HCT116 (cell line): ENCODE measurements around the gene SLC5A4. TPM values are rescaled to one million over a fixed set of nuclear protein-coding genes. Genes with fewer than 3 reads are reported as not detected.

Experiments used
- ATAC-seq: fragments of 200-7000 bp; cut with Tn5 transposase; 2 replicates; pipeline ENCODE4 v1.9.1; 2020; ENCODE audit warnings: mild to moderate bottlenecking, moderate library complexity
- BruUV-seq: library from RNA; stranded (reverse); fragments of 400-500 nt; replicated peaks from 2 replicates; lab custom pipeline; 2021; lab: Mats Ljungman, UMichigan
- CTCF ChIA-PET: fragments of 300-600 bp; sonication (Branson Sonifier 250); formaldehyde crosslinking; loops from one replicate; lab custom pipeline; 2021; ENCODE audit warnings: antibody characterized with exemption; lab: Charles Lee
- POLR2A ChIA-PET: fragments of 300-600, 350-600 bp; sonication (Branson Sonifier 250); formaldehyde crosslinking; loops from one replicate; lab custom pipeline; 2021; ENCODE audit warnings: antibody characterized with exemption; lab: Charles Lee
- RAD21 ChIA-PET, 2 experiments: fragments of 300-600 bp; sonication (Branson Sonifier 250); formaldehyde crosslinking; loops; one replicate each; lab custom pipeline; 2023; ENCODE audit warnings: low total read pairs in 2 of 2; ENCODE audit not compliant: uncharacterized antibody in 2 of 2, unreplicated experiment in 2 of 2, low non-redundant PET in 1 of 2; lab: Charles Lee
- DNase-seq: peaks from one replicate; pipeline ENCODE4 v3.0.0-alpha.2; 2010; ENCODE audit warnings: low read depth, low spot score
- H2AFZ ChIP-seq: fragments of 200-600 bp; shearing (Covaris generic), sonication (generic); 2 replicates; pipeline ENCODE4 v1.6.1; 2017; ENCODE audit warnings: low read depth, mixed run types, mixed read lengths, antibody characterized with exemption, low read length; ENCODE audit not compliant: poor library complexity, severe bottlenecking
- H3K27ac ChIP-seq: 2 replicates; pipeline ENCODE4 v1.5.1; 2012; ENCODE audit warnings: low read depth, low read length
- H3K27me3 ChIP-seq: fragments of 200-600 bp; sonication (generic); 2 replicates; pipeline ENCODE4 v1.6.1; 2016; ENCODE audit warnings: mixed run types, low read length, mixed read lengths; ENCODE audit not compliant: insufficient read depth
- H3K36me3 ChIP-seq, 2 experiments: fragments of 200-500 bp in 1 of 2; fragments of 200-600 bp in 1 of 2; sonication (Bioruptor generic) in 1 of 2; sonication (generic) in 1 of 2; 2 replicates each; pipeline versions ENCODE4 v1.5.1 to v1.6.1; 2014 to 2016; ENCODE audit warnings: low read length in 2 of 2, inconsistent platforms in 1 of 2, mixed read lengths in 1 of 2, mixed run types in 1 of 2; ENCODE audit not compliant: insufficient read depth in 2 of 2, control insufficient read depth in 1 of 2
- H3K4me1 ChIP-seq, 2 experiments: fragments of 200-600 bp in 1 of 2; sonication (generic) in 1 of 2; 2 replicates each; pipeline versions ENCODE4 v1.5.1 to v1.6.1; 2012 to 2017; ENCODE audit warnings: low read length in 2 of 2, inconsistent platforms in 1 of 2, mild to moderate bottlenecking in 1 of 2, mixed read lengths in 1 of 2, mixed run types in 1 of 2, moderate library complexity in 1 of 2; ENCODE audit not compliant: insufficient read depth in 2 of 2, control insufficient read depth in 1 of 2
- H3K4me2 ChIP-seq: fragments of 200-600 bp; sonication (generic); 2 replicates; pipeline ENCODE4 v1.6.1; 2017; ENCODE audit warnings: mixed run types, low read length, mixed read lengths
- H3K4me3 ChIP-seq, 2 experiments: fragments of 200-600 bp in 1 of 2; sonication (generic) in 1 of 2; replicated peaks in 1 of 2; 2 replicates each; pipeline ENCODE4 v1.5.1; 2011 to 2016; ENCODE audit warnings: low read length in 2 of 2, control low read depth in 1 of 2, low read depth in 1 of 2, mild to moderate bottlenecking in 1 of 2, mixed read lengths in 1 of 2, mixed run types in 1 of 2
- H3K79me2 ChIP-seq: fragments of 200-600 bp; sonication (generic); 2 replicates; pipeline ENCODE4 v1.6.1; 2017; ENCODE audit warnings: mild to moderate bottlenecking, mixed run types, low read length, moderate library complexity, mixed read lengths; ENCODE audit not compliant: insufficient read depth
- H3K9ac ChIP-seq: fragments of 200-600 bp; sonication (generic); 2 replicates; pipeline ENCODE4 v1.6.1; 2016; ENCODE audit warnings: low read length, mixed read lengths
- H3K9me2 ChIP-seq: fragments of 200-600 bp; sonication (generic), shearing (Covaris generic); 2 replicates; pipeline ENCODE4 v1.6.1; 2017; ENCODE audit warnings: mixed run types, mild to moderate bottlenecking, moderate library complexity; ENCODE audit not compliant: insufficient read depth
- H3K9me3 ChIP-seq, 2 experiments: fragments of 200-500 bp in 1 of 2; fragments of 200-600 bp in 1 of 2; sonication (Bioruptor generic) in 1 of 2; sonication (generic) in 1 of 2; 2 replicates each; pipeline ENCODE4 v1.6.1; 2014 to 2017; ENCODE audit warnings: low read length in 2 of 2, mixed read lengths in 2 of 2, inconsistent platforms in 1 of 2, low read depth in 1 of 2, mild to moderate bottlenecking in 1 of 2, mixed run types in 1 of 2, moderate library complexity in 1 of 2; ENCODE audit not compliant: control insufficient read depth in 1 of 2, insufficient read depth in 1 of 2
- H4K20me1 ChIP-seq: fragments of 200-600 bp; sonication (generic), shearing (Covaris generic); 2 replicates; pipeline ENCODE4 v1.6.1; 2017; ENCODE audit warnings: mixed run types, mild to moderate bottlenecking, moderate library complexity; ENCODE audit not compliant: insufficient read depth
- CBX3 ChIP-seq: IDR thresholded peaks from 2 replicates; pipeline ENCODE4 v1.6.1; 2012; ENCODE audit warnings: low read depth
- CEBPB ChIP-seq: IDR thresholded peaks from 2 replicates; pipeline ENCODE4 v1.6.1; 2012; ENCODE audit warnings: low read depth
- EGR1 ChIP-seq: IDR thresholded peaks from 2 replicates; pipeline ENCODE4 v1.6.1; 2012; ENCODE audit warnings: low read depth
- ELF1 ChIP-seq: IDR thresholded peaks from 2 replicates; pipeline ENCODE4 v1.6.1; 2012; ENCODE audit warnings: low read depth, borderline replicate concordance
- EZH2 ChIP-seq: fragments of 200-600 bp; sonication (generic); IDR thresholded peaks from 2 replicates; pipeline ENCODE4 v1.6.1; 2017; ENCODE audit warnings: antibody characterized with exemption, mixed run types
- EZH2phosphoT487 ChIP-seq: fragments of 200-600 bp; IDR thresholded peaks from 2 replicates; pipeline ENCODE4 v1.6.1; 2018; ENCODE audit warnings: antibody characterized with exemption, borderline replicate concordance
- FOSL1 ChIP-seq: IDR thresholded peaks from 2 replicates; pipeline ENCODE4 v1.6.1; 2012; ENCODE audit warnings: low read depth
- JUND ChIP-seq: IDR thresholded peaks from 2 replicates; pipeline ENCODE4 v1.6.1; 2012
- MAX ChIP-seq: IDR thresholded peaks from 2 replicates; pipeline ENCODE4 v1.6.1; 2012
- POLR2A ChIP-seq: IDR thresholded peaks from 2 replicates; pipeline ENCODE4 v1.7.0; 2011; ENCODE audit warnings: borderline replicate concordance; ENCODE audit not compliant: insufficient read depth, insufficient read length; ENCODE audit errors: extremely low read depth
- SIN3A ChIP-seq: IDR thresholded peaks from 2 replicates; pipeline ENCODE4 v1.6.1; 2012; ENCODE audit warnings: low read depth
- SP1 ChIP-seq: IDR thresholded peaks from 2 replicates; pipeline ENCODE4 v1.6.1; 2012; ENCODE audit warnings: low read depth
- SRF ChIP-seq: IDR thresholded peaks from 2 replicates; pipeline ENCODE4 v1.6.1; 2012; ENCODE audit warnings: low read depth
- TCF7L2 ChIP-seq: IDR thresholded peaks from 2 replicates; pipeline ENCODE4 v1.7.0; 2011; ENCODE audit warnings: borderline replicate concordance, inconsistent platforms; ENCODE audit not compliant: insufficient read depth, insufficient read length; ENCODE audit errors: extremely low read depth
- YY1 ChIP-seq: IDR thresholded peaks from 2 replicates; pipeline ENCODE4 v1.6.1; 2011; ENCODE audit warnings: low read length, low read depth, moderate library complexity, mild to moderate bottlenecking; ENCODE audit not compliant: insufficient replicate concordance; ENCODE audit errors: extremely low read depth
- ZBTB33 ChIP-seq: IDR thresholded peaks from 2 replicates; pipeline ENCODE4 v1.6.1; 2011; ENCODE audit warnings: mild to moderate bottlenecking, low read length, moderate library complexity; ENCODE audit not compliant: insufficient replicate concordance; ENCODE audit errors: extremely low read depth
- ZFX ChIP-seq: fragments of 450-650 bp; IDR thresholded peaks from 2 replicates; pipeline ENCODE4 v1.6.1; 2017
- ZNF274 ChIP-seq: fragments of 200-500 bp; sonication (Bioruptor generic); IDR thresholded peaks from 2 replicates; pipeline ENCODE4 v1.6.1; 2014; ENCODE audit warnings: mild to moderate bottlenecking, low read depth, low read length, inconsistent platforms
- intact Hi-C: fragments of 100-400 bp; cut with micrococcal nuclease; formaldehyde crosslinking; loops from 2 replicates; pipeline ENCODE4 v1.10.0; 2022
- total RNA-seq: library from RNA; stranded (reverse); gene quantifications from one replicate; pipeline ENCODE4 v1.2.1, GENCODE V29; 2021; ENCODE audit not compliant: unreplicated experiment

SLC5A4 gene
- total RNA-seq, 1 experiment from 2014 or later: 0.22 TPM

- RAD21 ChIA-PET: no interaction called here
- no peak overlapping the region for H3K27ac ChIP-seq
- H3K79me2 ChIP-seq: no peaks in the 10 kb centered on the region
- no peaks in the 10 kb centered on the region for H3K9me3 ChIP-seq
- no peaks in the 10 kb centered on the region for H3K9me2 ChIP-seq
- DNase-seq (no peak), ATAC-seq (no peak)
- H4K20me1 ChIP-seq: no peaks in the 10 kb centered on the region
- CTCF ChIA-PET: no interaction called here
- POLR2A ChIA-PET: no interaction called here
- H3K4me3 ChIP-seq: no peak overlapping the region
- peaks cover 11% of the 10 kb centered on the region; the same call in 1 of the 2 replicates for H3K27me3 ChIP-seq
- H2AFZ ChIP-seq: no peak overlapping the region
- intact Hi-C loops: no loop called here
- TF ChIP-seq SIN3A (no peak), ELF1 (no peak), CBX3 (no peak), MAX (no peak), SP1 (no peak), YY1 (no peak), JUND (no peak), SRF (no peak), EGR1 (no peak), ZFX (no peak), ZNF274 (no peak), EZH2 (no peak), ZBTB33 (no peak), POLR2A (no peak), EZH2phosphoT487 (no peak), CEBPB (no peak), FOSL1 (no peak), TCF7L2 (no peak)
- no peaks in the 10 kb centered on the region for H3K4me1 ChIP-seq
- H3K9ac ChIP-seq: no peak overlapping the region
- BruUV-seq: no TSS peak
- H3K36me3 ChIP-seq: no peaks in the 10 kb centered on the region
- no peak overlapping the region for H3K4me2 ChIP-seq
Observed at GRCh38 chr22:32175115-32175514, 80.0 kb downstream of the SLC5A4 start.

Other genes starting within 250 kb of the SLC5A4 start
- gene SLC5A1, start 212.1 kb downstream of the SLC5A4 start, total RNA-seq: 0.32 TPM
- gene C22orf42, start 96.0 kb downstream of the SLC5A4 start, total RNA-seq: not detected
- 0.61 TPM for gene RFPL2, start 50.3 kb downstream of the SLC5A4 start, total RNA-seq
- not detected for gene RFPL3, start 102.5 kb upstream of the SLC5A4 start, total RNA-seq
- gene RTCB, start 156.9 kb upstream of the SLC5A4 start, total RNA-seq: 50.9 TPM
- gene BPIFC, start 209.1 kb upstream of the SLC5A4 start, total RNA-seq: not detected
- gene FBXO7, start 219.5 kb upstream of the SLC5A4 start, total RNA-seq: 69.2 TPM